ENCODE measurements around the gene SZRD1. TPM values are rescaled to one million over a fixed set of nuclear protein-coding genes. Genes with fewer than 3 reads are reported as not detected.

SZRD1 gene
- total RNA-seq = 56.5 and 68.5 TPM in 2 replicates

GRCh38 chr1:16366722-16367257 lies at the start of gene SZRD1:
Gene SZRD1, plus strand, starts transcription at chr1:16367242. Its CDS starts 16 bp downstream, at chr1:16367258.

GRCh38 chr1:16351994-16352841 lies 14.8 kb upstream of the SZRD1 start, which contains the start of gene FBXO42:
Gene FBXO42, minus strand, starts transcription at chr1:16352480. Its CDS starts 37,062 bp downstream, at chr1:16315418.

GRCh38 chr1:16436946-16437474 lies 70.0 kb downstream of the SZRD1 start, which contains the start of gene SPATA21:
Gene SPATA21, minus strand, starts transcription at chr1:16437424. Its CDS starts 6,053 bp downstream, at chr1:16431371.

GRCh38 chr1:16440470-16441281 lies 73.6 kb downstream of the SZRD1 start, which contains the start of gene NECAP2:
Gene NECAP2, plus strand, starts transcription at chr1:16440724. Its CDS starts 38 bp downstream, at chr1:16440762.

Other genes with a start within 250 kb of the SZRD1 start
- gene EPHA2, start 211.2 kb upstream of the SZRD1 start, total RNA-seq = 110 and 129 TPM in 2 replicates
- gene ARHGEF19, start 154.6 kb upstream of the SZRD1 start, total RNA-seq = 3.3 and 4.9 TPM in 2 replicates
- gene CPLANE2, start 130.1 kb upstream of the SZRD1 start, total RNA-seq = 4.7 and 7.7 TPM in 2 replicates
- 9.8 and 12.2 TPM in 2 replicates for gene FBXO42, start 14.8 kb upstream of the SZRD1 start, total RNA-seq
- gene SPATA21, start 70.2 kb downstream of the SZRD1 start, total RNA-seq = not detected in 2 replicates
- 73.7 and 86.0 TPM in 2 replicates for gene NECAP2, start 73.5 kb downstream of the SZRD1 start, total RNA-seq
- gene RNU1-1, start 147.0 kb downstream of the SZRD1 start, total RNA-seq = under 0.01 TPM in 2 replicates
- gene NBPF1, start 246.3 kb downstream of the SZRD1 start, total RNA-seq = 5.2 and 6.2 TPM in 2 replicates